IPS-18c (cell line): ENCODE measurements around the gene SUFU.
"Not testable (repeated sequence)": the region's sequence is repeated elsewhere in the genome, so short reads cannot be mapped to it uniquely, and the experiment has no call there.

Experiments used
- H3K4me3 ChIP-seq: 2 replicates; pipeline ENCODE4 v1.7.0; 2013; ENCODE audit warnings: low read depth, mild to moderate bottlenecking, low read length, moderate library complexity; ENCODE audit not compliant: insufficient read depth
- H3K9me3 ChIP-seq: one replicate; pipeline ENCODE4 v1.6.1; 2013; ENCODE audit warnings: mild to moderate bottlenecking, low read length, moderate library complexity; ENCODE audit not compliant: control insufficient read depth, insufficient read depth

Gene SUFU

DNA sequence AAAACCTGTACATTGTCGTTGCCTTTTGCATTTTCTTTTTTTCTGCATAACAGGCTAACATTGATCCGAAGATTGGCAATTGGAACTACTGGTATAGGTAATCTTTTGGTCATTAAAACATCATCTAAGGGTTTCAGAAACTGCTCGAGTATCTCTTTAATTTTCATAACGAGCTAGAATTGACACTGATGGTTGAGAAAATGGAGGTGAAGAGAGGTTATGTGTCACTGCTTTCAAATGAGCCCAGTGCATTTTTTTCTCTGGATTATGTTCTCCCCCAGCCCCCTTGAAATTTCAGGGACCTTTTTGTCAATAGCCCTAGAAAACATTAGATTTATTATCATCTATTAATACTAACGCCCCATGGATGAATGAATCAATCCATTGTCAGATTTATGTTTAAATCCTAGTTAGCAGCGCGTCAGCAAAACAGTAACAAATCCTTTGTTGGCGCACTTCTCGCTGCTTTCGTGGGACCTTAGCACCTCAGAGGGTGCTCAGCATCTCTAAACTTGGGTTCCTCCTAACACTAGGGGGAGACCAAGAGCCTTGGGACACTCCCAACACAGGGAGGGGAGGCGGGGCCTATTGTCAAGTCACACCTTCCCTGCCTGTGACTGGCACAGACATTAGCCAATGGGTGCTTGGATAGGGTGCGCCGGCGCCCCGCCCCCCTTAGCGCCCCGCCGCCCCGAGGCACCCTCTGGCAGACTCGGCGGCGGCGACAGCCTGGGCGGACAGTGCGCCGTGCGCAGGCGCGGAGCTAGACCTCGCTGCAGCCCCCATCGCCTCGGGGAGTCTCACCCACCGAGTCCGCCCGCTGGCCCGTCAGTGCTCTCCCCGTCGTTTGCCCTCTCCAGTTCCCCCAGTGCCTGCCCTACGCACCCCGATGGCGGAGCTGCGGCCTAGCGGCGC is at the start of gene SUFU:
Gene SUFU (plus strand): TSS at position 709 of the 915 bp plus-strand sequence. CDS start 181 bp downstream, at position 890.
- Histone ChIP-seq H3K4me3 (peak within 1 kb of the TSS; percentile 56), H3K9me3 (no peaks in the 10 kb centered on the region)

DNA sequence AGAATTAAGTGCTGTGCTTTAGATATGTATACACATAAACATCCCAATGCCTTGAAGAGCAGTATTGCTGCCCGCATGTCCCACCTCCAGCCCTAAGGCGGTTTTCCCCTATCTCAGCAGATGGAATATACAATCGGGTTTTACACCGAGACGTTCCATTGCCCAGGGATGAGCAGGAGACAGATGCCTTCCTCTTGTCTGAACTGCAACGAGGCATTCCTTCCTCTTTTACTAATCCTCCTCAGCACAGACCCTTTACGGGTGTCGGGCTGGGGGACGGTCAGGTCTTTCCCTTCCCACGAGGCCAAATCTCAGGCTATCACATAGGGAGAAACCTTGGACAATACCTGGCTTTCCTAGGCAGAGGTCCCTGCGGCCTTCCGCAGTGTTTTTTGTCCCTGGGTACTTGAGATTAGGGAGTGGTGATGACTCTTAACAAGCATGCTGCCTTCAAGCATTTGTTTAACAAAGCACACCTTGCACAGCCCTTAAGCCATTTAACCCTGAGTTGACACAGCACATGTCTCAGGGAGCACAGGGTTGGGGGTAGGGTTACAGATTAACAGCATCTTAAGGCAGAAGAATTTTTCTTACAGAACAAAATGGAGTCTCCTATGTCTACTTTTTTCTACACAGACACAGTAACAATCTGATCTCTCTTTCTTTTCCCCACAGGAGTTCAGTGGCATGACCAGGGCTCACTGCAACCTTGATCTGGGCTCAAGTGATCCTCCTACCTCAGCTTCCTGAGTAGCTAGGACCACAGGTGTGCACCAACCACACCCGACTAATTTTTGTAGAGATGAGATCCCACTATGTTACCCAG is 48.9 kb upstream of the SUFU start:
- H3K4me3 ChIP-seq: not testable (repeated sequence)

DNA sequence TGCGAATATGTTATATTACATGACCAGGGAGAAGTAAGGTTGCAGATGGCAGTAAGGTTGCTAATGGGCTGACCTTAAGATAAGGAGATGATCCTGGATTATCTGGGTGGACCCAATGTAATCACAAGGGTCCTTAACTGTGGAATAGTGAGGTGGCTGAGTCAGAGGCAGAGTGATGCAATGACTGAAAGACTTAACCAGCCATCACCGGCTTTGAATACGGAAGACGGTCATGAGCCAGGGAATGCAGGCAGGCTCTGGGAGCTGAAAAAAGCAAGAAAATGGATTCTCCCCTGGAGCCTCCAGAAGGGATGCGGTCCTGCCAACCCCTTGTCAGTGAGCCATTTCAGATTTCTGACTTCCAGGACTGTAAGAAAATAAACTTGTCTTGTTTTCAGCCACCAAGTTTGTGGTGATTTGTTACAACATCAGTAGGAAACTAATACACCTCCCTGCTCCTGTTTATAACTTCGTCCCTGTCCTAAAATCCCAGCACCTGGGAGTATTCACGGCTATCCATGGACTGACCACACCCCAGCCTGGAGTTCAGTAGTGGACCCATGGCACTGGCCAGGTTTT is 47.8 kb upstream of the SUFU start:
- H3K4me3 ChIP-seq: no peak overlapping the region
- H3K9me3 ChIP-seq: no peaks in the 10 kb centered on the region

More for the DNA sequence above, 48.9 kb upstream of the SUFU start:
- H3K9me3 ChIP-seq: not testable (repeated sequence)

DNA sequence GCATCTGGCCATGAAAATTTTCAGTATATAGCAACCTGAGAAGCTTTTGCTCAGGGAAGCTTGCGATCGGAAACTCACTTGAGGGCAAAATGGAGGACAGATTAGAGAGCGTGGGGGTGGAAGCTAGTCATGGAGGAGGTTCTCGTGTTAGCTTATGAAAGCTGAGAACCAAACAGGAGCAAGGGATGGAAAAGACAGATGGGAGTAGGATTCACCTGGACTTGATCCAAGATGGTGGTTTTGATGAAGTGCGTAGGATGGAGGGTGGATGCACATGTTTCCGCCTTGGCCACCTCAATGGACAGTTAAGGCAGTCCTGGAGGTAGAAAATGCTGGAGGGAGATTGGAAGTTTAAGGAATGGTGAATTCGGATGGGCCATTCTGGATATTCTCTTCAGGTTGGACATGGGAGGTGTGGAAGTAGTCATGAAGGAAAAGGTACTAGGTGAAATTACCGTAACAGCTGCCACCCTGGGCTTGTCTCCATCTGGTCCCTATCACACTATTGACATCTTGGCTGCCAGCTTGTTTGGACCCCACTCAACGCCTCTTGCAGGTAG is 46.1 kb upstream of the SUFU start:
- Histone ChIP-seq H3K9me3 (no peaks in the 10 kb centered on the region), H3K4me3 (no peak overlapping the region)

DNA sequence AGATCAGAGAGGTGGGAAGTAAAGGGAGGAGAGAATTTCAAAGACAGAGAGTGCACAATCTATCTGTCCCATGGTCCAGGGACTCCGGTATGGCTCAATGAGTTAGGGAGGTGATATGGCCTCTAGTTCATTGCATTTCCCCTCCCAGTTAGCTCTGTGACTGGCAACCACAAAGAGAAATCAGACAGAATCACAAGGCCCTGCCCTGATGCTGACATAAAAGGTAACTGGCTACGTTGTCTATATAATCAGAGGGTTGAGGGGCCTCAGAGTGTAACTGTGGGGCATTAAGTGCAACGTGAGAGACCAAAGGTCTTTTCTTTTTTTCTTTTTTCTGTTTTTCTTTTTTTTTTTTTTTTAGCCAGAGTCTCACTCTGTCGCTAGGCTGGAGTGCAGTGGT is 45.1 kb upstream of the SUFU start:
- Histone ChIP-seq H3K9me3 (no peaks in the 10 kb centered on the region), H3K4me3 (no peak overlapping the region)

DNA sequence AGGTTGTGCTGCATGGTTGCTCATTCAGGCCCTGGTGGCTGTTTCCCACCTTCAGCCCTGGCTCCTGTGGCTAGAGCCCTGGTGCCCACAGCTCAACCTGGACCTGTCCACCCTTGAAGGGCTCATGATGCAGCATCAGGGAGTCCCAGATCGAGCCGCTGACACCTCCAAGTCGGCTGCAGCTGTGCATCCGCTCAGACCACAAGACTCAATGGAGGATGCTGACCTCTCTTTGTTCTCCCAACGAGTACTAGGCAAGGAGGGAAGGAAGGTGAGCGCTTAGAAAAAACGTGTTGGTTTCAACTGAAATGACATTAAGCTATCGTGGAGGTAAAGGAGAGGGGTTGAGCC is 43.0 kb upstream of the SUFU start:
- H3K9me3 ChIP-seq: no peaks in the 10 kb centered on the region
- peak overlapping the region; percentile 25; the same call in 1 of the 2 replicates for H3K4me3 ChIP-seq

DNA sequence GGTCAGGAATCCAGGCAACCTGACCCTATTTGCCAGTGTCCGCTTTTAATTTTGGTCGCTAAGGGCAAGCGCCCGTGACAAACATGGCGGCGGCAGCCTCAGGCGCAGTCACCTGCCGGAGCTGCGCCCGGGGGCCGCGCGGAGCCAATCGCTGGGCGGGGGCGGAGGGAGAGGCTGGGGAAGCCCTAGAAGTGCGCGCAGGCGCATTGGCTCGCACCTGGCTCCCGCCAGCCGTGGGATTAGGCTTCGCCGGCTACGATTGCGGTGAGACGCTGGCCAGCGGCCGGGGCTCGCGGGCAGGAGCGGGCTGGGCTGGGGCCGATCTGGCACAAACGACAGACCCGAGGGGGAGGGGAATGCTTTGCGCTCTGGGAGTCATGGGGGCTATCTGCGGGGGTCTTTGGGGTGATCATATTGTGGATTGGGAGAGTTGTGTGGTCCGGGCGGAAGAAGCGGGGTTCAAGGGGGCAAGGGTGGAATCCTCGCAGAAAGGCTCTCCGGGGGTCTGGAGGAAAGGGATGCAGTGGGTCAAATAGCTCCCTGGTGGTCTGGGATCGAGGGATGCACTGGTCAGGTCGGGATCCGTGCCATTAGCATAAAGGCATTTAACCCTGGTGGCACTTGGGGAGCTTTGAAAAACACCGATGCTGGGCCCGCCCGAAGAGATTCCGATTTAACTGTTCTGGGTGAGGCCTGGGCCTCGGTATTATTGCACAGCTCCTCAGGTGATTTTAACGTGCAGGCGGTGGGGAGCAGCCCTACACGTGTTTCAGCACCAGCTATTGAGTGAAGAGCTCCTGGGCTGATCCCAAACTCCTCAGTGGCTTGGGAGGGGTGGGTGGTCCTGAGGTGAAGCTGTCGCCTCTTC is 42.4 kb upstream of the SUFU start:
- H3K9me3 ChIP-seq: no peaks in the 10 kb centered on the region
- H3K4me3 ChIP-seq: peak overlapping the region; percentile 64

DNA sequence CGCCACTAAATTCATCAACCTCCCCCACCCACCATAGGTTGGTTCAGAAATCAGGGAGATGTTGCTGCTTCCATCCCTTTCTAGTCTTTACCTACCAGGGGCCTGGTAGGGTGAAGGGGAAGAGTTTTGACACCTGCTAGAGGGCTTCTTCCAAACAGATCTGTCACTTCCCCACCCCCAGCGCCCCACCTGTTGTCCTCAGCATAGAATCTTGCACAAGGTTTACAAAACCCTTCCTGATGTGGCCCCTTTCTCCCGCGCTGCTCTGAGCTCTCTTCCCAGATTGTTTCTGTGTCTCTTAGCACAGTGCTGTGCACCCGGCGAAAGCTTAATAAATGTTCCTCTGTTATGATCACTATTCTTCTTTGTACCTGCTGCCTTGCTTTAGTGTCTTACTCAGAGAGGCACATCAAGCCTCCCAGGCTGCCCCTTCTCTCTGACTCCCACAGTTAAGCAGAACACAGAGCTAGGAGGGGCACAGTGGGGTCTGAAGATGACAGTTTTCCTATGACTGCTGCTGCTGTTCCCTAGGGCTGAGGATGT is 41.2 kb upstream of the SUFU start:
- H3K9me3 ChIP-seq: no peaks in the 10 kb centered on the region
- 0 out of 2 replicates have a peak overlapping the region, but pooled peaks have one; percentile 64 for H3K4me3 ChIP-seq

DNA sequence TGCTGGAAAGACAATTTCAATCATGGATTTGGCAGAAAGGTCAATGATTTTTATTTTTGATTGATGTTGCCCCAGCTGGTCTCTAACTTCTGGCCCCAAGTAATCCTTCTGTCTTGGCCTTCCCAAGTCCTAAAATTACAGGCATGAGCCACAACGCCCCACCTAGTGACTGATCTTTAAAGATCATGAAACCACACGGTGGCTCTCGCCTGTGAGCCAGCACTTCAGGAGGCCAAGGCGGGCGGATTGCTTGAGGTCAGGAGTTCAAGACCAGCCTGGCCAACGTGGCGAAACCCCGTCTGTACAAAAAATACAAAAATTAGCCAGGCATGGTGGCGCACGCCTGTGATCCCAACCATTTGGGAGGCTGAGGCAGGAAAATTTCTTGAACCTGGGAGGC is 39.8 kb upstream of the SUFU start:
- no peak overlapping the region for H3K4me3 ChIP-seq

DNA sequence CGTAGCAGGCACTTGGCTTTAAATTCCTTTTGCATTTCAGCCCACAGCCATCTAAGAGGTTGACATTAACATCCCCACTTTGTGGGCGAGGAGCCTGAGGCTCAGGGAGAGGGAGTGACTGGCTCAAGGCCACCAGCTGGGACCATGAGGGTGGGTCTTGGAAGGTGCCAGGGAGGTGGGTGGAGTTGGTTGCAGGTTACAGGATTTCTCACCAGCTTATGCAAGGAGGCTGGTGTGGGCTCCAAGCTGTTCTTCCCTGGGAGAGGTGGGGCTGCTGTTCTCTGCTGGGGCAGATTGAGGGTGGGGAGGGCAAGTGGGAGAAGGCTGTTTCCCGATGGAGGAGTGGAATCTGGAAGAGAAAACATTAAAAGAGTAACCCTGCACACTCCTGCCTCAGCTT is 38.3 kb upstream of the SUFU start:
- Histone ChIP-seq H3K9me3 (no peaks in the 10 kb centered on the region), H3K4me3 (no peak overlapping the region)

More for the DNA sequence above, 39.8 kb upstream of the SUFU start:
- H3K9me3 ChIP-seq: no peaks in the 10 kb centered on the region

DNA sequence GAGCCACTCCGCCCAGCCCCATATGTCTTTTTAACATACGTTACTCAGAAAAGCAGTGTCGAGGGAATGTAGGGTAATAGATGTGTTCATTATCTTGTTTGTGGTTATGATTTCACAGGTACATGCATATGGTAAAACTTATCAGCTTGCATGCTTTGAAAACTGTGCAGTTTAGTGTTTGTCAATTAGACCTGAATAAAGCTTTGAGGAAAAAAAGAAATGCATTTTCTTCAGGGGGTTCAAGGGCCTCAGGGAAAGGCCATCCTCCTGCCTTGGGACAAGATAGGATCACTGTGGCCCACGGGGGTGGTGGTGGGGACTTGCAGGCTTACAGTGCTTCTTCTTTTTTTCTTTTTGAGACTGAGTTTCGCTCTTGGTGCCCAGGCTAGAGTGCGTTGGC is 36.5 kb upstream of the SUFU start:
- Histone ChIP-seq H3K9me3 (no peaks in the 10 kb centered on the region), H3K4me3 (no peak overlapping the region)

DNA sequence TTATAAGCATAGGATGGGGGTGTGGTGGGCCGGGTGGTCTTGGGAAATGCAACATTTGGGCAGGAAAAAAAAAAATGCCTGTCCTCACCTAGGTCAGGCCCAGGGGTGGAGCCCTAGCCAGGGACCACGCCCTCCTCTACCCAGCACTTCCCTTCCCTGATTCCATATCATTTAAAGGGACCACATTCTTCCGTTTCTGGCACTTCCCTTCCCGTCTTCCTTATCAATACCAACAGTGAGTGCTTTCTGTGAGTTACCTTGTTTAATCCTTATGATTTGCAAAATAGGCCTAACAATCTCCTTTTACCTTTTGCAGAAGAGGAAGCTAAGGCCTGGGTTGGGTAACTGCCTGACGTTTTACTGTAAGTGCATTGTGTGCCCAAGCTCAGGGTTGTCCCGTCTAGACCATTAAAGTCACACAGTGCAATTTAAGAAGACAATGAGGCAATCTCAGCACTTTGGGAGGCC is 35.8 kb upstream of the SUFU start:
- Histone ChIP-seq H3K4me3 (no peak overlapping the region), H3K9me3 (no peaks in the 10 kb centered on the region)

DNA sequence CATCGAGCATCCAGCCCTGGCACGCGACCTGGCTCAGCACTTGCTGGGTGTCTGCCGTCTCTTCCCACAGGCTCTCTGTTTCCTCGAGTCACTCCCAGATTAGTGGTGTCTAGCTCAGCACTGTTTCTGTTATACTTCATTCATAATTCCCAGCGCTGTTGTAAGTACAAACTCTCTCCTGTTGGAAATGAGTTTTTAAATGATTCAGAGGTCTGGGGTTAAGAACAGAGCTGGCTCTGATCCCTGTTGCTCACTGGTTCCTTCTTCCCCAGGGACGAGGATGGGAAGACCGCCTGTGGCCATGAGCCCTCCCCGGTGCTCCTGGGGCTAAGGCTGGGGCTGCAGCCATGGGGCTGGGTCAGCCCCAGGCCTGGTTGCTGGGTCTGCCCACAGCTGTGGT is 35.1 kb upstream of the SUFU start:
- no peaks in the 10 kb centered on the region for H3K9me3 ChIP-seq

DNA sequence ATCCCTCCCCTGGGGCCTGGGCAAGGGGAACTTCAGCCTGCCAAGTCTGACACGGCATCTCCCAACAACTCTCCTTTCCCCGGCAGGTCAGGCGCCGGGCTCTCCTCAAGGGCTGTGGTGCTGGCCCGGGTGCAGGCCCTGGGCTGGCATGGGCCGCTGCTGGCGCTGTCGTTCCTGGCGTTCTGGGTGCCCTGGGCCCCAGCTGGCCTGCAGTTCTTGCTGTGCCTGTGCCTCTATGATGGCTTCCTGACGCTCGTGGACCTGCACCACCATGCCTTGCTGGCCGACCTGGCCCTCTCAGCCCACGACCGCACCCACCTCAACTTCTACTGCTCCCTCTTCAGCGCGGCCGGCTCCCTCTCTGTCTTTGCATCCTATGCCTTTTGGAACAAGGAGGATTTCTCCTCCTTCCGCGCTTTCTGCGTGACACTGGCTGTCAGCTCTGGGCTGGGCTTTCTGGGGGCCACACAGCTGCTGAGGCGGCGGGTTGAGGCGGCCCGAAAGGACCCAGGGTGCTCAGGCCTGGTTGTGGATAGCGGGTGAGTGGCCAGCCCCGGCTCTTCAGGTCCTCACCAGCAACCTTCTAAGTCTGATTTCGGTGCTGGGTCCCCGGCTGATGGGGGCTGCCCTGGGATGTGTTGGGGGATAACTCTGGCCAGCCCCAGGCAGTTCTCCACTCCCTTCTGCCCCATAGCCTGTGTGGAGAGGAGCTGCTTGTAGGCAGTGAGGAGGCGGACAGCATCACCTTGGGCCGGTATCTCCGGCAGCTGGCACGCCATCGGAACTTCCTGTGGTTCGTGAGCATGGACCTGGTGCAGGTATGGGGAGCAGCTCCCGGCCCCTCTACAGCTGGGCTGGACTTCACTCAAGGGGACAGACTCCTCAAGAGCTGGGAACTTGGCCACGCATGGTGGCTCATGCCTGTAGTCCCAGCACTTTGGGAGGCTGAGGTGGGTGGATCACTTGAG is 32.9 kb upstream of the SUFU start:
- Histone ChIP-seq H3K9me3 (no peaks in the 10 kb centered on the region), H3K4me3 (no peak overlapping the region)

More for the DNA sequence above, 35.1 kb upstream of the SUFU start:
- H3K4me3 ChIP-seq: no peak overlapping the region
